Measurements from ENCODE around the gene KLK1.
A peak's percentile ranks its signal among the peaks of the same experiment; 100 is the strongest.
"Not testable (repeated sequence)": the region's sequence is repeated elsewhere in the genome, so short reads cannot be mapped to it uniquely, and the experiment has no call there.

KLK1 gene

GRCh38 chr19:50776131-50776530 lies 47.5 kb downstream of the KLK1 start:
- DNase-seq (ENCODE audit: low read depth) = no peak
- H3K4me3 ChIP-seq (ENCODE audit: low read depth, low read length) = no peak overlapping the region
- no peak for TF ChIP-seq MYC (IDR thresholded peaks at IDR 0.05; ENCODE audit: low read depth, low read length)
- TF ChIP-seq, protein P1, sequence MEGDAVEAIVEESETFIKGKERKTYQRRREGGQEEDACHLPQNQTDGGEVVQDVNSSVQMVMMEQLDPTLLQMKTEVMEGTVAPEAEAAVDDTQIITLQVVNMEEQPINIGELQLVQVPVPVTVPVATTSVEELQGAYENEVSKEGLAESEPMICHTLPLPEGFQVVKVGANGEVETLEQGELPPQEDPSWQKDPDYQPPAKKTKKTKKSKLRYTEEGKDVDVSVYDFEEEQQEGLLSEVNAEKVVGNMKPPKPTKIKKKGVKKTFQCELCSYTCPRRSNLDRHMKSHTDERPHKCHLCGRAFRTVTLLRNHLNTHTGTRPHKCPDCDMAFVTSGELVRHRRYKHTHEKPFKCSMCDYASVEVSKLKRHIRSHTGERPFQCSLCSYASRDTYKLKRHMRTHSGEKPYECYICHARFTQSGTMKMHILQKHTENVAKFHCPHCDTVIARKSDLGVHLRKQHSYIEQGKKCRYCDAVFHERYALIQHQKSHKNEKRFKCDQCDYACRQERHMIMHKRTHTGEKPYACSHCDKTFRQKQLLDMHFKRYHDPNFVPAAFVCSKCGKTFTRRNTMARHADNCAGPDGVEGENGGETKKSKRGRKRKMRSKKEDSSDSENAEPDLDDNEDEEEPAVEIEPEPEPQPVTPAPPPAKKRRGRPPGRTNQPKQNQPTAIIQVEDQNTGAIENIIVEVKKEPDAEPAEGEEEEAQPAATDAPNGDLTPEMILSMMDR (IDR thresholded peaks at IDR 0.05; ENCODE audit: low read depth, low read length) = no peak
- TF ChIP-seq POLR2A (IDR thresholded peaks at IDR 0.05; ENCODE audit: extremely low read depth, insufficient read length) = no peak

- not testable (repeated sequence) for DNase-seq (ENCODE audit: low read depth); H3K4me3 ChIP-seq (ENCODE audit: low read depth, low read length)
These were observed 50.1 kb downstream of the KLK1 start for GRCh38 chr19:50773454-50773853.

- not testable (repeated sequence) for H3K4me3 ChIP-seq (ENCODE audit: low read depth, low read length); DNase-seq (ENCODE audit: low read depth)
These were observed 50.7 kb downstream of the KLK1 start for GRCh38 chr19:50772912-50773311.

GRCh38 chr19:50772476-50772875 lies 51.1 kb downstream of the KLK1 start:
- peak; percentile 28; the same call in 1 of the 2 replicates for TF ChIP-seq MAX (IDR thresholded peaks at IDR 0.05; ENCODE audit: low read depth, low read length)
- TF ChIP-seq, protein P1 (IDR thresholded peaks at IDR 0.05; ENCODE audit: low read depth, low read length) = no peak
- no peak overlapping the region for H3K4me3 ChIP-seq (ENCODE audit: low read depth, low read length)
- peak; percentile 45 for DNase-seq (ENCODE audit: low read depth)

GRCh38 chr19:50770888-50771287 lies 52.7 kb downstream of the KLK1 start:
- TF ChIP-seq POLR2A (IDR thresholded peaks at IDR 0.05; ENCODE audit: extremely low read depth, insufficient read length) = no peak
- TF ChIP-seq MYC (IDR thresholded peaks at IDR 0.05; ENCODE audit: low read depth, low read length) = no peak
- TF ChIP-seq MAX (IDR thresholded peaks at IDR 0.05; ENCODE audit: low read depth, low read length) = no peak
- TF ChIP-seq, protein P1 (IDR thresholded peaks at IDR 0.05; ENCODE audit: low read depth, low read length) = no peak
- no peak for DNase-seq (ENCODE audit: low read depth)
- H3K4me3 ChIP-seq (ENCODE audit: low read depth, low read length) = no peak overlapping the region

DNA sequence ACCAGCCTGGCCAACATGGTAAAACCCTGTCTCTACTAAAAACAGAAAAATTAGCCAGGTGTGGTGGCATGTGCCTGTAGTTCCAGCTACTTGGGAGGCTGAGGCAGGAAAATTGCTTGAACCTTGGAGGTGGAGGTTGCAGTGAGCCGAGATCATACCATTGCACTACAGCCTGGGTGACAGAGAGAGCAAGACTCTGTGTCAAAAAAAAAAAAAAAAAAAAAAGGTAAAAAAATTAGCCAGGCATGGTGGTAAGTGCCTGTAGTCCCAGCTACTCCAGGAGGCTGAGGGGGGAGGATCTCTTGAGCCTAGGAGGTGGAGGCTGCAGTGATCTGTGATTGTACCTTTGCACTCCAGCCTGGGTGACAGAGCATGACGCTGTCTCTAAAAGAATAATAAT lies 53.4 kb downstream of the KLK1 start, which contains the start of gene GPR32:
GPR32 (plus strand) TSS at position 301 of the 400 bp plus-strand sequence. CDS start 137 bp downstream, outside the sequence.
- DNase-seq (ENCODE audit: low read depth) = not testable (repeated sequence)

More for the DNA sequence above, 53.4 kb downstream of the KLK1 start, which contains the start of gene GPR32:
- H3K4me3 ChIP-seq (ENCODE audit: low read depth, low read length) = not testable (repeated sequence)
